Measurements from ENCODE around the gene CARMIL1.

CARMIL1 gene

DNA sequence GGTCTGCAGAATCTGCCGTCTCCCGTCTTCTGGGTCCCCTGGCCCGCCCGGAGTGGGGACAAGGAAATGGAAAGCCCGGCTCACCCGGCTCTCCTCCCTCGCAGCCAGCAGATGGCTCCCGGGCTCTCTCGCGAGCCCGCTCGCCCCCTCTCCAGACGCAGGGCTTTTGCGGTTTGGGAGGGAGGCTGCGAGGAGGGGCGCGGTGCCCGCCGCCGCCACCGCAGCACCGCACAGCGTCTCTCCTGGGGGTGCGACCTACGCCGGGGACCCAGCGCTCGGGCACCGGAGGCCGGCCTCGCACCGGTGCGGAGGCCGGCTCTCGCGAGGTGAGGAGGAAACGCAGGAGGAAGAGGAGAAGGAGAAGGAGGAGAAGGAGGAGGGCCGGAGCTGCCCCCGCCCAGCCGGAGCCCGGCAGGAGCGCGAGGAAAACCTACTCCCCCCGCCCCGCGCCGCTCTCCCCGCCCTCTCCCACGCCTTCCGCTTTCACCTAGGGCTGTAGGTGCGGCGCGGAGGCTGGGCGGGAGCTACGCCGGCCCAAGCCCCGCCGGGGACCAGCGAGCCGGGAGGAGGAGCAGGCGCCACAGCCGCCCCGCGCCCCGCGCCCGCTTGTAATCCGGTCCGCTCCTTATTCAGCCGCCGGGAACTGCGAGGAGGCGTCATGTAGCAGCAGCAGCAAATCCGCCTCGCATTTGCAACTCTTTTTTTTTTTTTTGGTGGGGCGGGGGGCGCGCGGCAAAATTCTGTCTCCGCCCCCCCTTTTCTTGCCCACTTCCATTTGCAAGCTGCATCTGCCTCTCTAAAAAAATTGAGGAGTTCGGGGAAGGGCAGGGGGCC is at the start of gene CARMIL1:
Gene CARMIL1 (plus strand): TSS at position 461 of the 834 bp plus-strand sequence. CDS start 422 bp downstream, outside the sequence.
- DNase-seq: peak; percentile 72

DNA sequence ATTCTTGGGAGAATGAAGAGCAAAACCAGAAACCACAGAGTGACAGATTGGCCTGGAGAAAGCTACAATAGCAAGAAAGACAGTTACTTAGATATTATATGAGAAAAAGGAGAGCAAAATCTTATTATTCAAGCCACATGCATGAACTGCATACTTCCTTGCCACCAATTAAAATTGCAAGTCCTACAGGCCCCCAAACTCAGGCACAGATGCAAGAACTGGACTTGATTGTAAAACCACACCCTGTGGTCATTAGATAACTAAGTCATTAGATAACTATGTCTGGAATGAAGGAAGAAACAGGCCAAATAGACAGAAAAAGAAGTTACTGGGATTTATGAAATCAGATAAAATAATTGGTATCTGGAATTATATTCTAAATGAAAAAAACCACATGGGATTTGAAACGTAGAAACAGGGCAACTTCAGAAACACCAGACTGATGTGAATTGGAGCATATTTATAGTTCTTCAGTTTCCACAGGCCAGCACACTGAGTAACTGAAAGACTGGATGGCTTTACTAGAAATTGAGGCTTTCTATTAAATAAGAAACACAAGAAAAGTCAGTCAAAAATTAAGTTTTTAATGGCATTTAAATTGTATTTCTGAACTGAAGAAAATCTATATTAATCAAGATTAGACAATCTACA is 49.4 kb upstream of the CARMIL1 start:
- peak; percentile 31 for DNase-seq

DNA sequence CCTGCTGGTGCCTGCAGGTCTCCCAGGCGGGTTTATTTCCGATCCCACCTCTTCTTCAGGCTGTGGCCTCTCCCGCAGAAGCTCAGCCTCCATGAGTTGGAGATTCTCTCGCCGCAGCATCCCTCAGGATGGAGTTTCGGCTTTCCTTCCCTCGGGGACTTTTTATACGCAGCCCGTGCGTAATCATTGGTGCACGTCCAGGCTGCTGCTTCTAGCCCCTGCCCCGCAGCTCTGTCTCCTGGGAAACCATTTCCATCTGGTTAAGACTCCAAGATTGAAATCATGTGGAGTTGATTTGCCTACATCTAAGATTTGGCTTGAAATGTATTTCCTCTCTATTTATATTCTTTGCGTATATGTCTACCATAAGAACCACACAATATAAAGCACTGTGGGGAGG is 46.7 kb upstream of the CARMIL1 start:
- DNase-seq: no peak

DNA sequence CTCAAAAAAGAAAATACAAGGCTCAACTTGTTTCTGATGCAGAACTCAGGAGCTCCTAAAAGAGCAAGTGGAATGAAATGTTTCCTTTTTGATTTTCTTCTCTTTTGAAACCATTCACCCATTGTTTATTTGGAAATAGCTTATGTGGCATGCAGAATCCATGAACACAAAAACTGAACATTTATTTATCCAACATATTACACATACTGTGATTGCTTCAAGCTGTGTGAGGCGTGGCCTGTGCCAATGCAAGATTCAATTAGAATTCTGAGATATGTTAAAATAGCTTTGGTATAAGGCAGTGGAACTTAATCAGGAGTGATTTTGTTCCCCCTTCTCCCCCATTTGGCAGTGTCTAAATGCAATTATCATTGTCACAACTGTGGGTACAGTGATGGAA is 45.9 kb upstream of the CARMIL1 start:
- no peak for DNase-seq

DNA sequence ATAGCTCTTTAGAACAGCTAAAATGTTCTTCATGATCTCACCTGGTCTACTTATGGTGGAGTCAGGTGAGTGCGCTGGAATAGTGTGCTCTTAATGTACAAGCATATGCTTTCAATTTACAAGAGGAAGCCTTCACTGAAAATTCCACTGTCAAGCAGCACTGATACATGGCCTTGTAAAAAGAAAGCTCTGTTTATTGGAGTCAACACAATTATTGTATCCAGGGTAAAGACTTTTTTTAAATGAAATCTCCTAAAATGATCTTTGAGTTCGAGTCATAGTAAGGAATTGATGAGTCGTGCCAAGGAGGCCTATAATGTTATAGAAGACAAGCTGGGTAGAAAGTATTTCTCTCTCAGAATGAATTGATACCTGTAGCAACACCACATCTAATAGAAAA is 41.6 kb upstream of the CARMIL1 start:
- DNase-seq: no peak

DNA sequence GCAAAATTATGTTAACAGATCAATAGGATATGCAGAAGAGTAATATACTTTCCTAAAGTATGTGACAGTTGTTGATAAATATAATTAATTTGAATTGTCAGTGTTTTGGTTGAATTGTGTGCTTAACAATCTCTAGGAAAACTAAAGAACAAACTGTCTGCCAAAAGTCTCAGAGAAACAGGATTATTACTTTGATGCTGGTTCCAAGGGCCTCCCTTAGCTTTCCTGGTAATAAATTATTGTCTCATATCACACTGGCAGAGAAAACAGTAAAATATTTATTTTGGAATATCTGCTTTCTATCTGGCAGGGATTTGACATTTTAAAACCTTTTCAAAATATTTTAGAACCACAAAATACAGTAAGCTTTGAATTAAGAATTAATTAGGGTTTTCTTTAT is 40.1 kb upstream of the CARMIL1 start:
- no peak for DNase-seq

DNA sequence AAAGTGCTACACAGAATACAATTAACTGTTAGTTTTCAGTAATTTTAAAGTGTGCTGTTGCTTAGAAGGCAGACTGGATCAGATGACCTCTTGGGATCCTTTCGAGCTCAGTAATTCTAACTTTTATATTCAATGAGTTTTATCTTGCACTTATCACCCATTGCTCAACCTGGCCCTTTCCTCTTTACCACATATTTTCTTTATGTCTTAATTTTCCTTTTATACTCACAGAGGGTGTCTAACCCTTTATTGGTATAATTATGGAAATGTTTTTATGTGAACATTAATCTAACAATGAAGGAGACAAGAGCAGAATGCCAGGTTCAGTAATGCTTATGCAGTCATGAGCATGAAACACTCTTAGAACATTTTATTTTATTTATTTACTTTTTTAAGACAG is 39.7 kb upstream of the CARMIL1 start:
- no peak for DNase-seq

DNA sequence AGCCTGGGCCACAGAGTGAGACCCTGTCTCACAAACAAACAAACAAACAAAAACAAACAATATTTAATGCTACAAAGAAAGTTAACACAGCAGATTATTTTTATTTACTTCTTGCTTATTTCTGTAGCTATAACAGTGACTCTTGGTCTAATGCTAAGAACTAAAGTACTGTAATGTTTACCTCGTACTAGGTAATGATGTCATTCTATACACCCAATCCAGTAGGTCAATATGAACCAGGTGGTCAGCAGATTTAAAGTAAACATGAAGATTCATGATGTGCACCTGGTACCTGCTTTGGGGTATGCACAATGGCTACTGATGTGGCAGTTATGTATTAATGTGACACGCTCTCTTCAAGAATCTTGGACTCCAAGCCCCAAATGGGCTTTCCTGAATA is 36.6 kb upstream of the CARMIL1 start:
- no peak for DNase-seq

DNA sequence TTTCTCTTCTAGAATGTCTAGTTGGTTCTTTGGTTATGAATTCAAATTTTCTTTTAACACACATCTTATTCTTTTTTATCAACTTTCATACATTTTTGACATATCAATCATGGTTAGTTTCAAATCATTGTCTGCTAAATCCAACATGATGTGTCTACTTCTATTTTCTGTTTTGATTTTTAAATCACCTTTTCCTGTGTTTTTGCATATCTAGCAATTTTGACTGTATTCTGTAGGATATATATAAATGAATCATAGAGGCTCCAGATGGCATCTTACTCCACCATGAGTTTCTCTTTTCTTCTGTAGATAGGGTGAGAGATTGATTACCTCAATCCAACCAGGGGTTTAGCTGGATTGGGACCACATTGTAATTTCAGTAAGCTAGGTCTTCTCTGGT is 34.3 kb upstream of the CARMIL1 start:
- DNase-seq: no peak

DNA sequence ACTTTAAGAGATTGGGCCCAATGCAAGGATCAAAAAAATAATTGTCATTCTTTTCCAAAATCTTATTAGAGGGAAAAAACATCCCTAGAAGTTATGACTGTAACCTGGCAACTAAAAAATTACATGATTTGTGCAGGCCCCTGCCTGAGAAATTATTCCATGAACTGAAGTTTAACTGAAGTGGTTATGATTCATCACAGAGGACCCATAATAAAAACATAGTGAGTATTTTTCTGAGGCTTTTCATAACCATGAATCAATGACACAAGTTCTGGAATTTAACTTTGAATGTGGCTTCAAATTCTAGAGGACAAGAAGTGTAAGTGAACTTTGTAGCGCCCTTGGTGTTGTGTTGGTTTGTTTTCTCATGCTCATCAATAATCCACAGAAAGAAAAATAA is 31.1 kb upstream of the CARMIL1 start:
- DNase-seq: peak; percentile 33

DNA sequence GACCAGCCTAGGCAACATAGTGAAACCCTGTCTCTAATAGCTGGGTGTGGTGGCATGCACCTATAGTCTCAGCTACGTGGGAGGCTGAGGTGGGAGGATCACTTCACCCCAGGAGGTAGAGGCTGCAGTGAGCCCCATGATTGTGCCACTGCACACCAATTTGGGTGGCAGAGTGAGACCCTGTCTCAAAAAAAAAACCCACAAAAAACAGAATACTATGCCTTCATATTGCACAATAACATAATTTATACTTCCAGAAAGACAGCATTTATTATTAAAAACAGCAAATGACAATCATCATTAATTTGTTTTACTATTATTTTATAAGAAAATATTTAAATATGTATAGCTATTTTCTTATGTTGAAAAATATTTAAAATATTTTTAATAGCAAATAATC is 30.0 kb upstream of the CARMIL1 start:
- DNase-seq: no peak

DNA sequence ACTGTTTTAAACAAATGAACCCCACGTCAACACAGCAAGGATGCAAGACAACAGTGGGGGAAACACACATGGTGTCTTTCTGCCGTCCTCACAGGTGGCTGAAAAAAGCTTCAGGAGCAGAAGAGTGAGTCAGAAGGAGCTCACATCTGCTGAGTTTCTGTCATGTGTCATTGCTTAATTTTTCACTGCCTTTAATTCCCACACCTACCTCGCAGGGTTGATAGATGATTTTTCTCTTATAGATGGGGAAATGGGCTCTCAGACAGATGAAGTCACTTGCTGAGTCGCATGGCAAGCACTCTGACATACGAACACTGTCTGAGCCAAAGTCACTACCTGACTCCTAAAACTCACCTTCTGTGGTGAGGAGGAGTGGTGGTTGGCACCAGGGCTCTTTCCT is 28.3 kb upstream of the CARMIL1 start:
- no peak for DNase-seq

DNA sequence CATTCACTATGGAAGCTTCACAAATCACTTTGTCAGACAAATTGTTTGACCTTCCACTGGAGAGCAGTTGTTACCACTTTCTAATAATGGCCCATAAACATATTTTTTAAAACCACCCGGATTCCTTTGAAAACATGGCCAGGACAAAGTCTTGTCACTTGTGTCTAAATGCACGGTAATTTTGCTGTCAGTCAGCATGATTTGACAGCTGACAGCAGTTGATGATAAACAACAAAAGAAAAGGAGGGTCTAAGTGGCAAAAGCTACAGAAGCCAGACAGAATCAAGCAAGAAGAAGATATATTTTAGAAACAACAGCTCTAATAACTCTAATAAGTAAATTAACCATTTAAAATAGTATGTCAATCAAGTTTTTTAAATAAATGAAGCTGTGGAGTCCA is 27.7 kb upstream of the CARMIL1 start:
- DNase-seq: no peak

DNA sequence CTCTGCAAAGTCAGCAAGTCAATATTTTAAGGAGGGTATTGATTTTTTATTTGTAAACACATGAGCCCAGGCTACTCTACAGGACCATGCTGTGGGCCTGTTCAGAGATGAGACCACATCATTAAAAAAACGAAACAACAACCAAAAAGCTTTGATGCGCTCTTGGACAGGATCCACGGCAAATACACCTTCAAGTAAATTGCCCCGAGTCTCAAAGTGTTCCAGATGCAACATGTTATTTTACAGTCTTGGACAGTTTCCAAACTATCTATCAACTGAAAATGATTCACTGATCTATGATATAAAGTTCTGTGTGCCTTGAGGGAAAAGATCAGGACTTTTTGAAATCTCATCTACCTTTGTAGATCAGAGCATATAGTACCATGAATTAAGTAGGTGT is 25.8 kb upstream of the CARMIL1 start:
- DNase-seq: no peak

DNA sequence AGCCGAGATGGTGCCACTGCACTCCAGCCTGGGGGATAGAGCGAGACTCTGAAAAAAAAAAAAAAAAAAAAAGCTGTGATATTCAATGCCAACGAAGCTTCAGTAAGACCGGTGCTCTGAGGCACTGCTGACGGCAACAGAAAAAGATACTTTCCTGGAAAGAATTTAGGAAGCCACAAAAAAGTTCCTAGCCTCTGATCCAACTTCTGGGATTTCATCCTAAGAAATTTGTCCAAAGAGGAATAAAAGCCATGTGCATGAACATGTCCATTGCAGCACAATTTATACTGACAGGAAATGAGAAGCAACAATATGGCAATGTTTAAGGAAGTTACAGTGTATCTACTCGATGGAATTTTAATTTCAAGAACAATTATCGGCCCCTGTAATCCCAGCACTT is 24.5 kb upstream of the CARMIL1 start:
- DNase-seq: no peak

DNA sequence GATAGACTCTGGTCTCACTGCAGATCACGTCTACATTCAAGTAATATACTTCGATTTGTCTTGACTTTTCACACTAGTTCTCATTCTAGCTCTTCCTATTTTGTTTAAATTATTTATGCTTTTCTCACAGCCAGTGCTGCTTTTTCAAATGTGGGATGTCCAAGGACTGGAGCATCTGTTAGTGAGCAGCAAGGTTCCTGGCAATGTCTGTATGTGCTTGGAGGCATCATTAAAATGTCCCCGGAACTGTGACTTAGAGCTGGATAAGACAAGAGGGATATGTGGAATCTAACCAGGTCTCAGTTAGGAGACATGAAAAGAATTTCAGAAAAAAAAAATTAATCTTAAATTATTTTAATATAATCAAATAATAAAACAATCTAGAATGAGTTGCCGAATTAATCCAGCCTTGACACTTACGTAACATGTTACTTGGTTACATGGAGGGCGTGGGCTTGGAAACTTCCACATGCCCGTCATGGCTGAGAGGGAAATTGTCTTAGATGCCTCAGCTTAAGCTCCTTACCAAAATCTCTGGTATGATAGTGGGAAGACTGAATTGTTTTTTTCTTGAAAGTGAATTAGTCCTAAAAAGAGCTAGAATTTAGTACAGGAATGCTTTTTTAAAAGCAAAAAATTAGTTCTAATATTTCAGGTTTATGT is 21.4 kb upstream of the CARMIL1 start:
- DNase-seq: no peak

DNA sequence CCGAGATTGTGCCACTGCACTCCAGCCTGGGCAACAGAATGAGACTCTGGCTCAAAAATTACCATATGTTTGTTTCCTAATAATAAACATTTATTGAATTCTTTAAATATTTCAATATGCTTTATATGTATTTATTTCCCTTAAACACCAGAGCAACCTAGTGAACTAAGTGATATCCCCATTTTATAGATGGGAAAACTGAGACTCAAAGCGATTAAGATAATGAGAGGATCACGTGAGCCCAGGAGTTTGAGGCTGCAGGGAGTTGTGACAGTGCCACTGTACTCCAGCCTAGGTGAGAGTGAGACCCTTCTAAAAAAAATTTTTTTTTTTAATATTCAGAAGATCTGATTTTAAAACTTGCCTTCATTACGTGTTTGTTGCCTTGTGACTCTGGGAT is 19.4 kb upstream of the CARMIL1 start:
- no peak for DNase-seq

DNA sequence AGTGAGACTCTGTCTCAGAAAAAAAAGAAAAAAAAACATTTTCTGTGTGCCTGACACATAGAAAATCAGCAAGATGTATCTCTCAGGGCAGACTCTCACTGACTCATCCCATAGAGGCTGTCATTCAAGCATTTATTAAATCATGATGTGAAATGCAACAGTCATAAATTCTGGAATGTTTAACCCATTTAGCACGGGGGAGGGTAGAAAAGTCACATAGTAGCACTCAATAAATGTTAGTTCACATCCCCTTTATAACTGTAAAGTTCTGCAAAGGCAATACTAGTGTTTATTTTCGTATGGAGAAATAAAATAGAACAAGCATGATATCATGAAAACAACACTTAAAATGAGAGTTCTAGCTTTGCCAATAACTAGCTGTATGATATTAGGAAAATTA is 15.5 kb upstream of the CARMIL1 start:
- peak; percentile 32 for DNase-seq

DNA sequence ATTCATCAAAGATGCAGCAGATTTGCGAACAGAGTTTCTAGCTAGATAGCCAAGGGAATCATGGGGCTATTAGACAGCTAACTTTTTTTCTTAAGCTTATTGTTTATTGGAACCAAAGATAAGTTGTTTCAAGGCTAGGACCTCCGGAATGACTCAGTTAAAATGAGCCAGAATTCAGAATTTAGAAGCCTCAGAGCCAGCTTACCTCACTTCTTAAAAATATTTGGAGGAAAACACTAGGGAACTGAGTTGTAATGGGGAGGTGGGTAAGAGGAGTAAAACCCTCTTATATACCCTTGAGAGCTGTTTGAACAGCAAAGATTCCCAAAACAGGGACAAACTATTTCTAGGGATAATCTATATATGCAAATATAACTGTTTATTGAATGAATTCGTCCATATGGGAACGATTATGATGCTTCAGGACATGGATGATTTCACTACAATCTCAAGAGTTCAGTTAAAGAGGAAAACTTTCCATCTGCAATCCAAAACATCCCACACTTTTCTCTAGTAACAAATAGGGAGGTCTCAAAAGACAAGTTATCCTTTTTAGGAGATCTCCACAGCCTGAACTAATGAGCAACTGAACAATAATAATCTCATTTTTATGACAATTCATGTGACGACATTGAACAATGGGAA is 12.6 kb upstream of the CARMIL1 start:
- DNase-seq: no peak

DNA sequence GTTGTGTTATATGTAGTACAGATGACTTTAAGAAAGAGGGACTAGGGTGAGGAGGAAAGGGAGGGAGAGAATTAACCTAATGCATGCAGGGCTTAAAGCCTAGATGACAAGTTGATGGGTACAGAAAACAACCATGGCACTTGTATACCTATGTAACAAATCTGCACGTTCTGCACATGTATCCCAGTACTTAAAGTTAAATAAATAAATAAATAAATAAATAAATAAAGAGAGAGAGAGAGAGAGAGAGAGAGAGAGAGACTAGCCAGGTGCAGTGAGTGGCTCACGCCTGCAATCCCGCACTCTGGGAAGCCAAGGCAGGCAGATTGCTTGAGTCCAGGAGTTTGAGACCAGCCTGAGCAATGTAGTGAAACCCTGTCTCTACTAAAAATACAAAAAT is 11.5 kb upstream of the CARMIL1 start:
- no peak for DNase-seq

DNA sequence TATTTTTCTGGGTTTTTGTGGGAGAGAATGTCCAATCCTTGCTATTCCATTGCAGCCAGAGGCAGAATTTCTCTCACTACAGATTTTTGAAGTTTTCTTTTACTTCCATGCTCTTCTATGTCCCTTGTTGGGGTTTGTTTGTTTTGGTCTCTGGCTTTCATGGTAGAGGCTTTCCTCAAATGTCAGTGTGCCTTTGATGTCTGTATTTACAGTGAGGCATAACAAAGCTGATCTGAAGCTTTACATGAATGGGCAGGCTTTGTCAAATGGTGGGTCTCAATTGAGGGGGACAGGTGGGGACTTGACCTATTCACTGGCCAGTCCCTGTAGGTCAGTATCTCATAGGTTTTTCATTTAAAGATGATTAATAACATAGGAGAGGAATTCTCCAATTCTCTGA is 8.6 kb upstream of the CARMIL1 start:
- DNase-seq: no peak

DNA sequence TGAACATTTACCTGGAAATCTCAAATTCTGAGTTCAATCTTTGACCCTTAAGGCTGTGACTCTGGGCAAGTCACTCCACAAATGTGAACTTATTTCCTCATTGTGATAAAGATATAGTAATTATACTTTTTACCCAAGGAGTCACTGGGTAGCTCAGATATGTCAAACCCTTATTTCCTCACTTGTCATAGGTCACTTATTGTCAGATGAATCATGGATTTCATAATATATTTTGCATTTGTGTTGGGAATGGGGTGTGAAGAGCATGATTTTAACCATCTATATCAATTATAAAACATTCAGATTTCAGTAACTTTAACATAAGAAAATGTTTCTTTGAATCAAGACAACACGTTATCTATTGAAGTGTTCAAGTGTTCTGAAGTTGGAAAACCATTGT is 3.7 kb upstream of the CARMIL1 start:
- DNase-seq: no peak

DNA sequence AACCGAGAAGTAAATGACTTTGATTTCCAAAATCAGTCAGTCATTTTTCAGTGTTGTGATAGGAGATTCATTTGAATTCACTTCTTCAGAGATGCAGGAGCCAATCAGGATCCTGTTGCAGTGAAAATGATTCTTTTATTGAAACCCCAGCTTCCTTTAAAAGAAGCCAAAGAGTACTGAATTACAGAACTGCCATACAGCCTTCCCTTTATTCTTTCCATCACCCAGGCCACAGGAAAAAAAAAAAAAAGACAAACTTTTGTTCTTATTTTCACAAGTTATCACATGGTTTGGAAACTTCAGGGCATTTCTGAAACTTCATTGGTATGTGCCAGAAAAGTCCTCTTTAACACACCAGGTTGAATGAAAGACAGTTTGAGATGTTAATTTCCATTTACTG is 1.8 kb upstream of the CARMIL1 start:
- DNase-seq: no peak

DNA sequence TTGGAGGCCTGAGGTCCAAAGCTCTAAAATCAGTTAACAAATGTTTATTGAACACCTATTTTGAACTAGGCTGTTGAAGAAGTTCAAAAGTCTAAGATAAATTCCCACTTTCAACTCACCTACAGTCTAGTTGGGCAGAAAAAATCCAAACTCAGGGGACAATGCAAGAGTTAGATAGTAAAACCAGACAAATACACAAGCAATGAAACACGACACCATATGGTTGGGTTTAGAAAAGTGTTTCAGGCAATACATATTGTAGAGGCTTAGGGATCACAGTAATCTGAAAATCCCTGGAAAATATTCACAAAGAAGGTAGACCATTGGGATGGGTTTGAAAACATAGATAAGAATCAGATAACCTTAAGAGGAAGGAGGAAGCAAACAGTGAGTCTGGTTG is 1.3 kb upstream of the CARMIL1 start:
- DNase-seq: no peak
